Measurements from ENCODE around the gene S100PBP. TPM values are rescaled to one million over a fixed set of nuclear protein-coding genes. Genes with fewer than 3 reads are reported as not detected.

Gene S100PBP
- 28.9 and 77.8 TPM in 2 replicates for total RNA-seq (ENCODE audit: low replicate concordance)

GRCh38 chr1:32817159-32817814 lies at the start of gene S100PBP, which contains the start of gene YARS1:
S100PBP (plus strand) TSS chr1:32817653; CDS start chr1:32826100, 8,447 bp downstream.
YARS1 (minus strand) TSS chr1:32817358; CDS start chr1:32817244, 114 bp downstream.

GRCh38 chr1:32870615-32871363 lies 53.3 kb downstream of the S100PBP start, which contains the start of gene FNDC5:
FNDC5 (minus strand) TSS chr1:32870912.

GRCh38 chr1:32886004-32886827 lies 68.8 kb downstream of the S100PBP start, which contains the start of gene HPCA:
HPCA (plus strand) TSS chr1:32886491; CDS start chr1:32888899, 2,408 bp downstream.

GRCh38 chr1:32900956-32901822 lies 83.7 kb downstream of the S100PBP start, which contains the start of gene TMEM54:
TMEM54 (minus strand) TSS chr1:32901389; CDS start chr1:32901238, 151 bp downstream.

Other genes starting within 250 kb of the S100PBP start
- 47.3 and 64.0 TPM in 2 replicates for gene ZBTB8OS, start 167.1 kb upstream of the S100PBP start, total RNA-seq (ENCODE audit: low replicate concordance)
- gene RBBP4, start 166.4 kb upstream of the S100PBP start, total RNA-seq (ENCODE audit: low replicate concordance): 72.9 and 93.5 TPM in 2 replicates
- gene SYNC, start 114.9 kb upstream of the S100PBP start, total RNA-seq (ENCODE audit: low replicate concordance): 39.5 and 52.4 TPM in 2 replicates
- gene YARS1, start 295 bp upstream of the S100PBP start, total RNA-seq (ENCODE audit: low replicate concordance): 70.1 and 160 TPM in 2 replicates
- 2.0 and 8.7 TPM in 2 replicates for gene FNDC5, start 53.3 kb downstream of the S100PBP start, total RNA-seq (ENCODE audit: low replicate concordance)
- gene HPCA, start 68.8 kb downstream of the S100PBP start, total RNA-seq (ENCODE audit: low replicate concordance): not detected in 2 replicates
- gene TMEM54, start 83.7 kb downstream of the S100PBP start, total RNA-seq (ENCODE audit: low replicate concordance): 15.3 and 55.1 TPM in 2 replicates
- gene RNF19B, start 147.2 kb downstream of the S100PBP start, total RNA-seq (ENCODE audit: low replicate concordance): 13.7 and 14.6 TPM in 2 replicates
- 36.4 and 88.5 TPM in 2 replicates for gene AK2, start 219.2 kb downstream of the S100PBP start, total RNA-seq (ENCODE audit: low replicate concordance)

Data from smooth muscle cell of the coronary artery (primary cell).